Left ventricle myocardium inferior (tissue), 1 donor: Measurements from ENCODE around the gene C14orf132. TPM values are rescaled to one million over a fixed set of nuclear protein-coding genes. Genes with fewer than 3 reads are reported as not detected.

Experiments
- DNase-seq: peaks from one replicate; pipeline ENCODE4 v3.0.0-alpha.2; 2020
- H3K27ac ChIP-seq: fragments of 200-600 bp; replicated peaks from 2 replicates; pipeline ENCODE4 v1.8.0; 2021
- H3K27me3 ChIP-seq: fragments of 200-600 bp; 2 replicates; pipeline ENCODE4 v1.8.0; 2021; ENCODE audit warnings: low read depth
- H3K36me3 ChIP-seq: fragments of 200-600 bp; 2 replicates; pipeline ENCODE4 v1.8.0; 2021
- H3K4me1 ChIP-seq: fragments of 200-600 bp; 2 replicates; pipeline ENCODE4 v1.8.0; 2021
- H3K4me3 ChIP-seq: fragments of 200-600 bp; 2 replicates; pipeline ENCODE4 v1.8.0; 2021; ENCODE audit warnings: mild to moderate bottlenecking, moderate library complexity
- H3K9me3 ChIP-seq: fragments of 200-600 bp; replicated peaks from 2 replicates; pipeline ENCODE4 v1.8.0; 2021
- CTCF ChIP-seq: fragments of 200-600 bp; IDR thresholded peaks from 2 replicates; pipeline ENCODE4 v1.8.0; 2021; ENCODE audit warnings: antibody characterized with exemption, mild to moderate bottlenecking, borderline replicate concordance
- intact Hi-C: fragments of 100-400 bp; cut with micrococcal nuclease; formaldehyde crosslinking; loops from one replicate; pipeline ENCODE4 v1.11.0; 2022
- total RNA-seq: library from RNA; stranded (reverse); fragmentation: NEBNext Ultra II Directional; extraction: Animal tissue kit (Norgen Biotek cat#: 25700); gene quantifications from one replicate; pipeline ENCODE4 v1.2.1, GENCODE V29; 2021
- donor health status: DM: no; HTN: yes; CAD: no; lungs with severe emphysema.

The C14orf132 gene
- total RNA-seq, 1 donor from 2014 or later, result 4.8 TPM

- DNase-seq, result no peak
- no peaks in the 10 kb centered on the region for H3K36me3 ChIP-seq
- peaks cover 12% of the 10 kb centered on the region for H3K27me3 ChIP-seq
- peaks cover 16% of the 10 kb centered on the region for H3K9me3 ChIP-seq
- H3K4me1 ChIP-seq, result peaks cover 6% of the 10 kb centered on the region
- no peak overlapping the region for H3K27ac ChIP-seq
- no peak for TF ChIP-seq CTCF
- intact Hi-C loops, result no loop called here
- no peak overlapping the region for H3K4me3 ChIP-seq
Observed at GRCh38 chr14:96050482-96050881, 11.3 kb downstream of the C14orf132 start.

GRCh38 chr14:96051231-96051630 is 12.1 kb downstream of the C14orf132 start:
- Histone ChIP-seq H3K36me3 (no peaks in the 10 kb centered on the region), H3K9me3 (peaks cover 8% of the 10 kb centered on the region), H3K27me3 (peaks cover 17% of the 10 kb centered on the region), H3K27ac (no peak overlapping the region), H3K4me1 (peaks cover 6% of the 10 kb centered on the region), H3K4me3 (no peak overlapping the region)
- DNase-seq, result no peak
- no peak for TF ChIP-seq CTCF
- intact Hi-C loops, result no loop called here

- Histone ChIP-seq H3K4me1 (peaks cover 6% of the 10 kb centered on the region), H3K4me3 (no peak overlapping the region), H3K27ac (no peak overlapping the region), H3K36me3 (no peaks in the 10 kb centered on the region), H3K27me3 (peaks cover 22% of the 10 kb centered on the region), H3K9me3 (peaks cover 4% of the 10 kb centered on the region)
- DNase-seq, result no peak
- no peak for TF ChIP-seq CTCF
- intact Hi-C loops, result no loop called here
Observed at GRCh38 chr14:96051642-96052540, 12.7 kb downstream of the C14orf132 start.

GRCh38 chr14:96052541-96053247 is 13.5 kb downstream of the C14orf132 start:
- H3K9me3 ChIP-seq, result peaks cover 4% of the 10 kb centered on the region
- TF ChIP-seq CTCF, result no peak
- peaks cover 29% of the 10 kb centered on the region for H3K27me3 ChIP-seq
- intact Hi-C loops, result no loop called here
- no peak overlapping the region for H3K4me3 ChIP-seq
- no peak for DNase-seq
- H3K36me3 ChIP-seq, result no peaks in the 10 kb centered on the region
- no peak overlapping the region for H3K27ac ChIP-seq
- H3K4me1 ChIP-seq, result peaks cover 6% of the 10 kb centered on the region

GRCh38 chr14:96053248-96053599 is 14.1 kb downstream of the C14orf132 start:
- peaks cover 4% of the 10 kb centered on the region for H3K9me3 ChIP-seq
- H3K4me1 ChIP-seq, result peaks cover 6% of the 10 kb centered on the region
- TF ChIP-seq CTCF, result no peak
- DNase-seq, result no peak
- no peak overlapping the region for H3K4me3 ChIP-seq
- intact Hi-C loops, result no loop called here
- peaks cover 34% of the 10 kb centered on the region for H3K27me3 ChIP-seq
- H3K36me3 ChIP-seq, result no peaks in the 10 kb centered on the region
- H3K27ac ChIP-seq, result peak overlapping the region; percentile 27
